Parathyroid adenoma (tissue), 2 donors: Measurements from ENCODE around the gene FCRL6.
A peak's percentile ranks its signal among the peaks of the same experiment; 100 is the strongest.

Source experiments
- H2AFZ ChIP-seq: fragments of 300-600 bp; sonication (generic); one replicate; pipeline ENCODE4 v1.7.0; 2017; ENCODE audit warnings: antibody characterized with exemption, mild to moderate bottlenecking
- H3K27ac ChIP-seq: fragments of 300-600 bp; sonication (generic); one replicate; pipeline ENCODE4 v1.7.0; 2017
- H3K27me3 ChIP-seq: fragments of 300-600 bp; sonication (generic); one replicate; pipeline ENCODE4 v1.7.0; 2017; ENCODE audit warnings: low read length; ENCODE audit not compliant: control insufficient read depth, insufficient read depth
- H3K36me3 ChIP-seq: fragments of 300-600 bp; sonication (generic); one replicate; pipeline ENCODE4 v1.7.0; 2017; ENCODE audit warnings: low read length; ENCODE audit not compliant: control insufficient read depth, insufficient read depth
- H3K4me1 ChIP-seq: fragments of 300-600 bp; sonication (generic); one replicate; pipeline ENCODE4 v1.7.0; 2017; ENCODE audit warnings: control low read depth
- H3K4me2 ChIP-seq: fragments of 300-600 bp; sonication (generic); one replicate; pipeline ENCODE4 v1.7.0; 2017; ENCODE audit warnings: low read length
- H3K4me3 ChIP-seq: fragments of 300-600 bp; sonication (generic); one replicate; pipeline ENCODE4 v1.7.0; 2017; ENCODE audit warnings: low read depth, low read length
- H3K79me2 ChIP-seq: fragments of 300-600 bp; sonication (generic); one replicate; pipeline ENCODE4 v1.7.0; 2017; ENCODE audit warnings: control low read depth
- H3K9ac ChIP-seq: fragments of 300-600 bp; sonication (generic); one replicate; pipeline ENCODE4 v1.7.0; 2017; ENCODE audit warnings: mild to moderate bottlenecking
- H3K9me3 ChIP-seq: fragments of 300-600 bp; sonication (generic); one replicate; pipeline ENCODE4 v1.7.0; 2017; ENCODE audit warnings: low read length; ENCODE audit not compliant: control insufficient read depth
- TF ChIP-seq, protein P1 (sequence below): fragments of 300-600 bp; sonication (generic); IDR thresholded peaks from one replicate; pipeline ENCODE4 v1.7.0; 2017; ENCODE audit warnings: antibody characterized with exemption, mild to moderate bottlenecking
- donor health status: primary hyperparathyroidism.

Gene FCRL6

DNA sequence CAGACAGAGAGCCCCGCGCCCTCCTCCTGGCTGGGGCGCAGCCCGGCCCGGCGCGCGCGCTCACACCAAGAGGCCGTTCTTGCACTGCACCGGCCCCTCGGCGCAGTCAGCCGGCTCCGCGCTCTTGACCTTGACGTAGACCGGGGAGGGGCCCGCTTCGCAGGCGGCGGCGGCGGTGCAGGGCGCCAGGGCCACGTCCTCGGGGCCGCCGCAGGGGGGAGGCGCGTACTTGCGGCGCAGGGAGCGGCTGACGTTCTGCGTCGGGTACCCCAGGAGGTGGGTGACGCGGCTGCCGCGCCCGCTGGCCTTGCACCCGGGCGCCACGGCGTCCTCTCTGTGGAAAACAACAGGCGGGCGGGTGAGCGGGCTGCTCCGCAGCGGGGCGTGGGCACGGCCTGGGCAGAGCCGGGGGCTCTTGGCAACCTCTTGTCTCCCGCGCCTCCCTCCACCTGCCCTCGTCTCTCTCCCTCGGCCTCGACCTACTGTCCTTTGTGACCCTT lies 52.6 kb downstream of the FCRL6 start:
- Histone ChIP-seq H3K4me1 (peaks cover 2% of the 10 kb centered on the region), H2AFZ (peak overlapping the region; percentile 85), H3K9me3 (no peaks in the 10 kb centered on the region), H3K9ac (peak overlapping the region; percentile 37), H3K27me3 (no peaks in the 10 kb centered on the region), H3K36me3 (no peaks in the 10 kb centered on the region), H3K79me2 (no peaks in the 10 kb centered on the region), H3K4me2 (peak overlapping the region; percentile 85), H3K27ac (peak overlapping the region; percentile 93), H3K4me3 (peak overlapping the region; percentile 63)
- TF ChIP-seq, protein P1, sequence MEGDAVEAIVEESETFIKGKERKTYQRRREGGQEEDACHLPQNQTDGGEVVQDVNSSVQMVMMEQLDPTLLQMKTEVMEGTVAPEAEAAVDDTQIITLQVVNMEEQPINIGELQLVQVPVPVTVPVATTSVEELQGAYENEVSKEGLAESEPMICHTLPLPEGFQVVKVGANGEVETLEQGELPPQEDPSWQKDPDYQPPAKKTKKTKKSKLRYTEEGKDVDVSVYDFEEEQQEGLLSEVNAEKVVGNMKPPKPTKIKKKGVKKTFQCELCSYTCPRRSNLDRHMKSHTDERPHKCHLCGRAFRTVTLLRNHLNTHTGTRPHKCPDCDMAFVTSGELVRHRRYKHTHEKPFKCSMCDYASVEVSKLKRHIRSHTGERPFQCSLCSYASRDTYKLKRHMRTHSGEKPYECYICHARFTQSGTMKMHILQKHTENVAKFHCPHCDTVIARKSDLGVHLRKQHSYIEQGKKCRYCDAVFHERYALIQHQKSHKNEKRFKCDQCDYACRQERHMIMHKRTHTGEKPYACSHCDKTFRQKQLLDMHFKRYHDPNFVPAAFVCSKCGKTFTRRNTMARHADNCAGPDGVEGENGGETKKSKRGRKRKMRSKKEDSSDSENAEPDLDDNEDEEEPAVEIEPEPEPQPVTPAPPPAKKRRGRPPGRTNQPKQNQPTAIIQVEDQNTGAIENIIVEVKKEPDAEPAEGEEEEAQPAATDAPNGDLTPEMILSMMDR = peak; percentile 17

DNA sequence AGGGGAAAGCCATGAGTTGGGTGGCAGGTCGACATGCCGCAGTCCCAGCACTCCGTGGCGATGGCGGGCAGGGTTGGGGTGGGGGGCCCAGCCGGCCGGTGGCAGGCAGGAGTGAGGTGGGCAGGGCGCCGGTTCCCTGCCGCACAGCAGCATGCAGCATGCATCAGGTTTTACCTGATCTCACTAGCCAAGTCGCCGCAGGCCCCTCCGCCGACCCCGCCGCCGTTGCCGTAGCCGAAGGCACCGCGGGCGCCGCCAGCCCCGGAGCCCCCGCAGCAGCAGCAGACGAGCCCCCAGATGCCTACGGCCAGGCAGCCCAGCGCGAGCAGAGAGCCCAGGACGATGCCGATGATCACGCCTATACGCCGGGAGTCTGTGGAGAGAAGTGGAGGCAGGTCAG lies 53.5 kb downstream of the FCRL6 start:
- Histone ChIP-seq H3K9me3 (no peaks in the 10 kb centered on the region), H3K36me3 (no peaks in the 10 kb centered on the region), H3K4me2 (no peak overlapping the region), H3K27ac (no peak overlapping the region), H3K79me2 (no peaks in the 10 kb centered on the region), H3K27me3 (no peaks in the 10 kb centered on the region), H3K9ac (no peak overlapping the region), H3K4me3 (no peak overlapping the region), H2AFZ (no peak overlapping the region), H3K4me1 (peaks cover 2% of the 10 kb centered on the region)
- TF ChIP-seq, protein P1 = no peak

GRCh38 chr1:159856576-159856975 lies 54.4 kb downstream of the FCRL6 start:
- no peak overlapping the region for H3K9ac ChIP-seq
- no peak overlapping the region for H3K27ac ChIP-seq
- H3K9me3 ChIP-seq = no peaks in the 10 kb centered on the region
- H3K36me3 ChIP-seq = no peaks in the 10 kb centered on the region
- no peaks in the 10 kb centered on the region for H3K27me3 ChIP-seq
- no peak overlapping the region for H3K4me2 ChIP-seq
- no peak overlapping the region for H2AFZ ChIP-seq
- H3K79me2 ChIP-seq = no peaks in the 10 kb centered on the region
- H3K4me1 ChIP-seq = peaks cover 2% of the 10 kb centered on the region
- no peak overlapping the region for H3K4me3 ChIP-seq
- TF ChIP-seq, protein P1 = no peak

GRCh38 chr1:159857889-159858288 lies 55.7 kb downstream of the FCRL6 start:
- H3K4me1 ChIP-seq = peaks cover 2% of the 10 kb centered on the region
- TF ChIP-seq, protein P1 = no peak
- no peak overlapping the region for H3K9ac ChIP-seq
- no peaks in the 10 kb centered on the region for H3K36me3 ChIP-seq
- no peaks in the 10 kb centered on the region for H3K27me3 ChIP-seq
- no peak overlapping the region for H3K4me2 ChIP-seq
- H3K79me2 ChIP-seq = no peaks in the 10 kb centered on the region
- H3K27ac ChIP-seq = no peak overlapping the region
- no peak overlapping the region for H2AFZ ChIP-seq
- no peaks in the 10 kb centered on the region for H3K9me3 ChIP-seq
- H3K4me3 ChIP-seq = no peak overlapping the region

DNA sequence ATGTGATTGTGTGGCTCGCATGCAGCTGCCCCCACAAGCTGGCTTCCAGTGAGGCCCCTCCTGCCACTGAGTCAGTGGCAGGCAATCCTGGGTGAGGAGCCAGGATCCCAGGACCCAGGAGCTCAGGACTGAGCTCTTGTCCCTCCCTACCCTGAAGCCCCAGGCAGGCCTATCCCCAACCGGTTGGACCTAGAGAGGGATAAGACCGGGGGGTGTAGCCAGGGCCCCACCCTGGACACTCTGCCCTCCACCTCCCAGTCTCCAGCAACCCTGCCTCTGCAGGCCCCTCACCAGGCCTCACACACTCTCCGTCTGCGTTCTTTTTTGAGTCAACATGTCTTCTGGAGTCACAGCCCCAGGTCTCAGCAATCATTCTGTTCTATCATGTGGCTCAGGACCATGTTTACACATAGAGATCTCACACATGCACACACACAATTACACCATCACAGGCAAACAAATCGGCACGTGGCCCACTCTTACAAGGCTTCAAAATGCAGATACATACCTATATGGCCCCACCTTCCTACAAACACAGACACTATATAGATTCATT lies 57.7 kb downstream of the FCRL6 start:
- Histone ChIP-seq H3K4me3 (no peak overlapping the region), H2AFZ (no peak overlapping the region), H3K36me3 (no peaks in the 10 kb centered on the region), H3K9ac (no peak overlapping the region), H3K27ac (no peak overlapping the region), H3K9me3 (no peaks in the 10 kb centered on the region), H3K27me3 (no peaks in the 10 kb centered on the region), H3K79me2 (no peaks in the 10 kb centered on the region), H3K4me2 (no peak overlapping the region), H3K4me1 (no peaks in the 10 kb centered on the region)
- TF ChIP-seq, protein P1 = no peak
